ENCODE results near the gene GPR42. TPM values are rescaled to one million over a fixed set of nuclear protein-coding genes. Genes with fewer than 3 reads are reported as not detected.

GPR42 gene
- polyA plus RNA-seq, 2 of the 4 experiments (the other 2 are of a cell fraction): not detected

DNA sequence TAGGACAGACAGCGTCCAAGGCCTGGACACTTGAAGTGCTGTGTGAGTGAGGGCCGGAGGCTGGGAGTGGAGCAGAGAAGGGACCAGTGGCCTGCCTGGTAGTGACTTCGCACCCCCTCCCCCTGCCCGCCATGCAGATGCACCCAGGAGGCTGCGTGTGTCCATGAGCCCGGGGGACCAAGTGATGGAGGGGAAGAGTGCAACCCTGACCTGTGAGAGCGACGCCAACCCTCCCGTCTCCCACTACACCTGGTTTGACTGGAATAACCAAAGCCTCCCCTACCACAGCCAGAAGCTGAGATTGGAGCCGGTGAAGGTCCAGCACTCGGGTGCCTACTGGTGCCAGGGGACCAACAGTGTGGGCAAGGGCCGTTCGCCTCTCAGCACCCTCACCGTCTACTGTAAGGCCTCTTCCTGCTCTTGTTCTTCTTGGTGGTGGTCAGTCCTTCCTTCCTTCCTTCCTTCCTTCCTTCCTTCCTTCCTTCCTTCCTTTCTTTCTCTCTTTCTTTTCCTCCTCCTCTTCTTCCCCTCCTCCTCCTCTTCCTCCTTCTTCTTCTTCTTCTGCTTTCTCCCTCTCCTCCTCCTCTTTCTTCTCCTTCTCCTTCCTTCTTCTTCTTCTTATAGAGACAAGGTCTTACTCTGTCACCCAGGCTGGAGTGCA is 29.2 kb upstream of the GPR42 start:
- POLR2A ChIA-PET: no interaction called here
- TF ChIP-seq HEYL (CRISPR knock-in tag; IDR thresholded peaks at IDR 0.05) (no peak), RNF2 (IDR thresholded peaks at IDR 0.05; ENCODE audit: borderline replicate concordance, low read depth) (no peak), JUN (IDR thresholded peaks at IDR 0.05) (no peak), KDM1A (IDR thresholded peaks at IDR 0.05; ENCODE audit: low read depth) (no peak), NFE2L2 (conservative IDR thresholded peaks at IDR 0.05; ENCODE audit: low read length) (no peak), GATA3 (IDR thresholded peaks at IDR 0.05; ENCODE audit: borderline replicate concordance) (no peak), ZFP36 (IDR thresholded peaks at IDR 0.05; ENCODE audit: borderline replicate concordance, partially characterized antibody) (no peak), HDAC2 (IDR thresholded peaks at IDR 0.05) (no peak)
- TF ChIP-seq, protein P1, sequence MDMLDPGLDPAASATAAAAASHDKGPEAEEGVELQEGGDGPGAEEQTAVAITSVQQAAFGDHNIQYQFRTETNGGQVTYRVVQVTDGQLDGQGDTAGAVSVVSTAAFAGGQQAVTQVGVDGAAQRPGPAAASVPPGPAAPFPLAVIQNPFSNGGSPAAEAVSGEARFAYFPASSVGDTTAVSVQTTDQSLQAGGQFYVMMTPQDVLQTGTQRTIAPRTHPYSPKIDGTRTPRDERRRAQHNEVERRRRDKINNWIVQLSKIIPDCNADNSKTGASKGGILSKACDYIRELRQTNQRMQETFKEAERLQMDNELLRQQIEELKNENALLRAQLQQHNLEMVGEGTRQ (IDR thresholded peaks at IDR 0.05): no peak
- TF ChIP-seq, protein P2, sequence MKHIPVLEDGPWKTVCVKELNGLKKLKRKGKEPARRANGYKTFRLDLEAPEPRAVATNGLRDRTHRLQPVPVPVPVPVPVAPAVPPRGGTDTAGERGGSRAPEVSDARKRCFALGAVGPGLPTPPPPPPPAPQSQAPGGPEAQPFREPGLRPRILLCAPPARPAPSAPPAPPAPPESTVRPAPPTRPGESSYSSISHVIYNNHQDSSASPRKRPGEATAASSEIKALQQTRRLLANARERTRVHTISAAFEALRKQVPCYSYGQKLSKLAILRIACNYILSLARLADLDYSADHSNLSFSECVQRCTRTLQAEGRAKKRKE (CRISPR knock-in tag; IDR thresholded peaks at IDR 0.05; ENCODE audit: low read depth): no peak
- Histone ChIP-seq H3K9me3 (no peaks in the 10 kb centered on the region), H3K27ac (no peak overlapping the region), H3K4me3 (no peak overlapping the region), H3K4me1 (no peaks in the 10 kb centered on the region), H3K4me2 (no peak overlapping the region)
- DNase-seq (ENCODE audit: low read depth in 1 of 2, low spot score in 1 of 2): no peak
- 56% methylated on average over 14 of the region's 14 CpGs for WGBS (ENCODE audit: missing lambda C conversion rate)
- CTCF ChIA-PET: interaction anchor here (1.0 to 6.8 kb wide), 7 partner anchors 11 to 169 kb away, joined by 3 to 81 read pairs (median 5); no protein-coding TSS in a partner anchor
- peak in 1 of 2 experiments; percentile 11; a peak in 2 of 6 replicates for ATAC-seq
- no peak for FAIRE-seq

DNA sequence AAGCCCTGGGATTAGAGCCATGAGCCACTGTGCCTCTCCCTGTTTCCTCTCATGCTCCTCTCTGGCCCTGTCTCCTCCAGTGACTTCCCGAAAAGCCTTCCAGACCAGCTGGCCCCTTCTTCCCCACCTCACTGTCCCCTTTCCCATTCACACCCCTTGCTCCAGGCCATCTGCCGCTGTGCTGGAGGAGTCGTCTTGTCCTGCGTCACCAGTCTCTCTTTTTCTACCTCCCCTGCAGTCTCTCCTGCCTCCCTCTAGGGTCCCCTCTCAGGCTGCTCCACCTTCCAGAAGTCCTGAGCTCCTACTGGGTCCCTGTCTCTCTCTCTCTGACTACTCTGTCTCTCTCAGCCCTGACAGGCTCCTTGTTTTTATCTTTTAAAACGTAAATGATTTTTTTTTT is 28.4 kb upstream of the GPR42 start:
- H3K4me2 ChIP-seq: no peak overlapping the region
- no peak overlapping the region for H3K27ac ChIP-seq
- WGBS (ENCODE audit: missing lambda C conversion rate): 39% methylated on average over 5 of the region's 5 CpGs
- FAIRE-seq: no peak
- CTCF ChIA-PET: interaction anchor here (0.7 to 6.8 kb wide), 6 partner anchors 10 to 153 kb away, joined by 3 to 81 read pairs (median 4); no protein-coding TSS in a partner anchor
- no peak overlapping the region for H3K4me3 ChIP-seq
- H3K4me1 ChIP-seq: no peaks in the 10 kb centered on the region
- POLR2A ChIA-PET: no interaction called here
- peak; percentile 52 to 53; a peak in 4 of 6 replicates for ATAC-seq
- TF ChIP-seq ZC3H11A (IDR thresholded peaks at IDR 0.05): no peak
- no peak for TF ChIP-seq HOXB5 (CRISPR knock-in tag; IDR thresholded peaks at IDR 0.05)
- TF ChIP-seq, protein P3, sequence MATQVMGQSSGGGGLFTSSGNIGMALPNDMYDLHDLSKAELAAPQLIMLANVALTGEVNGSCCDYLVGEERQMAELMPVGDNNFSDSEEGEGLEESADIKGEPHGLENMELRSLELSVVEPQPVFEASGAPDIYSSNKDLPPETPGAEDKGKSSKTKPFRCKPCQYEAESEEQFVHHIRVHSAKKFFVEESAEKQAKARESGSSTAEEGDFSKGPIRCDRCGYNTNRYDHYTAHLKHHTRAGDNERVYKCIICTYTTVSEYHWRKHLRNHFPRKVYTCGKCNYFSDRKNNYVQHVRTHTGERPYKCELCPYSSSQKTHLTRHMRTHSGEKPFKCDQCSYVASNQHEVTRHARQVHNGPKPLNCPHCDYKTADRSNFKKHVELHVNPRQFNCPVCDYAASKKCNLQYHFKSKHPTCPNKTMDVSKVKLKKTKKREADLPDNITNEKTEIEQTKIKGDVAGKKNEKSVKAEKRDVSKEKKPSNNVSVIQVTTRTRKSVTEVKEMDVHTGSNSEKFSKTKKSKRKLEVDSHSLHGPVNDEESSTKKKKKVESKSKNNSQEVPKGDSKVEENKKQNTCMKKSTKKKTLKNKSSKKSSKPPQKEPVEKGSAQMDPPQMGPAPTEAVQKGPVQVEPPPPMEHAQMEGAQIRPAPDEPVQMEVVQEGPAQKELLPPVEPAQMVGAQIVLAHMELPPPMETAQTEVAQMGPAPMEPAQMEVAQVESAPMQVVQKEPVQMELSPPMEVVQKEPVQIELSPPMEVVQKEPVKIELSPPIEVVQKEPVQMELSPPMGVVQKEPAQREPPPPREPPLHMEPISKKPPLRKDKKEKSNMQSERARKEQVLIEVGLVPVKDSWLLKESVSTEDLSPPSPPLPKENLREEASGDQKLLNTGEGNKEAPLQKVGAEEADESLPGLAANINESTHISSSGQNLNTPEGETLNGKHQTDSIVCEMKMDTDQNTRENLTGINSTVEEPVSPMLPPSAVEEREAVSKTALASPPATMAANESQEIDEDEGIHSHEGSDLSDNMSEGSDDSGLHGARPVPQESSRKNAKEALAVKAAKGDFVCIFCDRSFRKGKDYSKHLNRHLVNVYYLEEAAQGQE (IDR thresholded peaks at IDR 0.05): no peak
- no peak for TF ChIP-seq EHMT2 (IDR thresholded peaks at IDR 0.05; ENCODE audit: low read depth)
- TF ChIP-seq MAFK (IDR thresholded peaks at IDR 0.05; ENCODE audit: partially characterized antibody): no peak
- no peak for TF ChIP-seq RNF2 (IDR thresholded peaks at IDR 0.05; ENCODE audit: borderline replicate concordance, low read depth)
- no peak for TF ChIP-seq HOXA7 (CRISPR knock-in tag; IDR thresholded peaks at IDR 0.05)
- TF ChIP-seq, protein P4, sequence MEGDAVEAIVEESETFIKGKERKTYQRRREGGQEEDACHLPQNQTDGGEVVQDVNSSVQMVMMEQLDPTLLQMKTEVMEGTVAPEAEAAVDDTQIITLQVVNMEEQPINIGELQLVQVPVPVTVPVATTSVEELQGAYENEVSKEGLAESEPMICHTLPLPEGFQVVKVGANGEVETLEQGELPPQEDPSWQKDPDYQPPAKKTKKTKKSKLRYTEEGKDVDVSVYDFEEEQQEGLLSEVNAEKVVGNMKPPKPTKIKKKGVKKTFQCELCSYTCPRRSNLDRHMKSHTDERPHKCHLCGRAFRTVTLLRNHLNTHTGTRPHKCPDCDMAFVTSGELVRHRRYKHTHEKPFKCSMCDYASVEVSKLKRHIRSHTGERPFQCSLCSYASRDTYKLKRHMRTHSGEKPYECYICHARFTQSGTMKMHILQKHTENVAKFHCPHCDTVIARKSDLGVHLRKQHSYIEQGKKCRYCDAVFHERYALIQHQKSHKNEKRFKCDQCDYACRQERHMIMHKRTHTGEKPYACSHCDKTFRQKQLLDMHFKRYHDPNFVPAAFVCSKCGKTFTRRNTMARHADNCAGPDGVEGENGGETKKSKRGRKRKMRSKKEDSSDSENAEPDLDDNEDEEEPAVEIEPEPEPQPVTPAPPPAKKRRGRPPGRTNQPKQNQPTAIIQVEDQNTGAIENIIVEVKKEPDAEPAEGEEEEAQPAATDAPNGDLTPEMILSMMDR (IDR thresholded peaks at IDR 0.05): no peak
- TF ChIP-seq, protein P5, sequence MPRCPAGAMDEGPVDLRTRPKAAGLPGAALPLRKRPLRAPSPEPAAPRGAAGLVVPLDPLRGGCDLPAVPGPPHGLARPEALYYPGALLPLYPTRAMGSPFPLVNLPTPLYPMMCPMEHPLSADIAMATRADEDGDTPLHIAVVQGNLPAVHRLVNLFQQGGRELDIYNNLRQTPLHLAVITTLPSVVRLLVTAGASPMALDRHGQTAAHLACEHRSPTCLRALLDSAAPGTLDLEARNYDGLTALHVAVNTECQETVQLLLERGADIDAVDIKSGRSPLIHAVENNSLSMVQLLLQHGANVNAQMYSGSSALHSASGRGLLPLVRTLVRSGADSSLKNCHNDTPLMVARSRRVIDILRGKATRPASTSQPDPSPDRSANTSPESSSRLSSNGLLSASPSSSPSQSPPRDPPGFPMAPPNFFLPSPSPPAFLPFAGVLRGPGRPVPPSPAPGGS (IDR thresholded peaks at IDR 0.05): no peak
- no peak for TF ChIP-seq CBX2 (IDR thresholded peaks at IDR 0.05; ENCODE audit: borderline replicate concordance, low read depth)
- no peak for TF ChIP-seq RCOR1 (IDR thresholded peaks at IDR 0.05; ENCODE audit: low read depth, low read length)
- TF ChIP-seq, protein P6, sequence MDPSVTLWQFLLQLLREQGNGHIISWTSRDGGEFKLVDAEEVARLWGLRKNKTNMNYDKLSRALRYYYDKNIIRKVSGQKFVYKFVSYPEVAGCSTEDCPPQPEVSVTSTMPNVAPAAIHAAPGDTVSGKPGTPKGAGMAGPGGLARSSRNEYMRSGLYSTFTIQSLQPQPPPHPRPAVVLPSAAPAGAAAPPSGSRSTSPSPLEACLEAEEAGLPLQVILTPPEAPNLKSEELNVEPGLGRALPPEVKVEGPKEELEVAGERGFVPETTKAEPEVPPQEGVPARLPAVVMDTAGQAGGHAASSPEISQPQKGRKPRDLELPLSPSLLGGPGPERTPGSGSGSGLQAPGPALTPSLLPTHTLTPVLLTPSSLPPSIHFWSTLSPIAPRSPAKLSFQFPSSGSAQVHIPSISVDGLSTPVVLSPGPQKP (IDR thresholded peaks at IDR 0.05; ENCODE audit: low read depth, low read length): no peak
- no peak for TF ChIP-seq MAZ (IDR thresholded peaks at IDR 0.05; ENCODE audit: borderline replicate concordance, low read depth, low read length)
- TF ChIP-seq FOSL2 (IDR thresholded peaks at IDR 0.05): no peak
- TF ChIP-seq FOSL2 (CRISPR knock-in tag; IDR thresholded peaks at IDR 0.05): no peak
- no peak for DNase-seq (ENCODE audit: low read depth in 1 of 2, low spot score in 1 of 2)
- H3K9me3 ChIP-seq: no peaks in the 10 kb centered on the region
